ENCODE measurements around the gene FAM72A. TPM values are rescaled to one million over a fixed set of nuclear protein-coding genes. Genes with fewer than 3 reads are reported as not detected.
"Not testable (repeated sequence)": the region's sequence is repeated elsewhere in the genome, so short reads cannot be mapped to it uniquely, and the experiment has no call there.

Gene FAM72A
- total RNA-seq, 1 donor from 2014 or later, result 22.1 TPM

DNA sequence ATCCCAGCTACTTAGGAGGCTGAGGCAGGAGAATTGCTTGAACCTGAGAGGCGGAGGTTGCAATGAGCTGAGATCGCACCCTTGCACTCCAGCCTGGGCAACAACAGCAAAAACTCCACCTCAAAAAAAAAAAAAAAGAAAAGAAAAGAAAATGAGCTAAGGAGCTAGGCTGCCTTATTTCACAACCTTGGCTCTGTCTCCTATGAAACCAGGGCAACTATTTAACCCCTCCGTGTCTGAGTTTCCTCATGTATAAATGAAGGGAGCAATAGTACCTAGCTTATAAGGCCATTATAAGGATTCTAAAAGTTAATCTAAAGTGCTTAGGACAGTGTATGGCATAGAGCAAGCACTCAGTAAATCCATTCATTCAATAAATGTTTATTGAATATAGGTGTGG lies 32.8 kb downstream of the FAM72A start:
- intact Hi-C loops (cut with micrococcal nuclease), result not testable (repeated sequence)

DNA sequence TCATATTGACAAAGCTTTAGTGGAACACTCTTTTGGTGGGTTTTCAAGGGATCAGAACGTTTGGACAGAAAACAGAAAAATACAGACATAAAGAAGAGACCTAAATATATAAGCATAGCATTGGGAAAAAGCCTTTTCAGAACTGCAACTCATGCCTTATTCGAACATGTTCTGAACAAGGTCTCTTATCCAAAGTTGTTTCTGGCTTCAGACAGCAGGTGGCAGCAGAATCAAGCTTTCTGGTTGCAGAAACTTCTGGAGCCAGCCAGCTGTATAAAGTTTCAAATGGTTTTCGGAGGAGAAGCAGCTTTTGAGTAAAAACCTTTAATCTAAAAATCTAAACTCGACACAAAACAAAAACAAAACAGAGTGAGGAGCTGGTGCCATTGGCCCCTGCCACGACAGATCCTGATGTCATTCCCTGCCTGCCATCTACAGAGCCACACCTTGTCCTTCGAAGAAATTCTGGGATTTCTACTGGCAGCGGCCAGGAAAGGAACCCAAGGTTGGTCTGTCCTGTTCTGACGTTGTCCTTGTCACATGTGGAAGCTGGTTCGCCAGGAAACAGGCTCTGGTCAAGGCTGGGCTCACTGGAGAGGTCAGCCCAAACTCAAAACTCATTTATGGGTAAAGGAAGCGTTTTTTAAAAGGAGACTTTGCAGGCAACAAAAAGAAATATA lies 35.1 kb downstream of the FAM72A start:
- intact Hi-C loops (cut with micrococcal nuclease), result not testable (repeated sequence)

DNA sequence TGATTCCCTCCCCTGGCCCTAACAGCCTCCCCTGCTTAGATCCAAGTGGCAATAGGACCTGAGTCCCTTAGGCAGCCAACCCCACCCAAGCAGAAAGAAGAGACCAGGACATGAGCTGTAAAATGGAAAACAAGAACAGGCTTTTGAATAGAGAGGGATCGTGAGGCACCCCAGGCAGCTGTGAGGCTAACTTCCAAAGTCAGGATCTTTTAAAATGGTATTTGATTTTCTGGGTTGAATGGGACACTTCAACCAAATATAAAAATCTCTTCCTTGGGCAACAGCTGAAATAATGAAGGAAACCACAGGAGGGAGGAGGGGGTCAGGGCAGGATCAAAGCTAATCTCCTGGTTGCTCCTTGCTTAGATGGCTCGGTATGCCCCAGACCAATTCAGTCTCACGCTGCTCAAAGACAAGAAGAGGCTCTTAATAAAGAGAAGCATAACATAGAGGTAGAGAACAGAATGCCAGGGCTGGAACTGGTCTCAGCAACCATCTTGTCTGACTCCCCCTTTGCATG lies 56.8 kb downstream of the FAM72A start:
- intact Hi-C loops (cut with micrococcal nuclease), result no loop called here

DNA sequence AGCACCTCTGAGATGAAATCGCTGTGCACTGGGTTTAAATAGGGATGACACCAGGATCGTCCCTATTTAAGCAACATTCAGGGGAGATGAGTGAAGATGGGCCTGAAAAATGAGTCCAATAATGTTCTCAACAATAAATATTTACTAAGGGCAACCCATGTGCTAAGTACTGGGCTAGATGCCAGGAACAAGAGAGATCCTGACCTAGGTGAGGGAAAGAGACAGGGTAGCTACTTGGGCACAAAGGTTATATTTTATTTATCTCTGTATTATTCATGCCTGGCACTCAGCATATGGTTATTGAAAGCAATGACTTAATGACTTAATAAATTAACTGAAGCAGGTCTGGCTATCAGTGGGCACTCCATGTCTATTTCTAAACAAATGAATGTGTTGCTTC lies 58.0 kb downstream of the FAM72A start:
- intact Hi-C loops (cut with micrococcal nuclease), result no loop called here

DNA sequence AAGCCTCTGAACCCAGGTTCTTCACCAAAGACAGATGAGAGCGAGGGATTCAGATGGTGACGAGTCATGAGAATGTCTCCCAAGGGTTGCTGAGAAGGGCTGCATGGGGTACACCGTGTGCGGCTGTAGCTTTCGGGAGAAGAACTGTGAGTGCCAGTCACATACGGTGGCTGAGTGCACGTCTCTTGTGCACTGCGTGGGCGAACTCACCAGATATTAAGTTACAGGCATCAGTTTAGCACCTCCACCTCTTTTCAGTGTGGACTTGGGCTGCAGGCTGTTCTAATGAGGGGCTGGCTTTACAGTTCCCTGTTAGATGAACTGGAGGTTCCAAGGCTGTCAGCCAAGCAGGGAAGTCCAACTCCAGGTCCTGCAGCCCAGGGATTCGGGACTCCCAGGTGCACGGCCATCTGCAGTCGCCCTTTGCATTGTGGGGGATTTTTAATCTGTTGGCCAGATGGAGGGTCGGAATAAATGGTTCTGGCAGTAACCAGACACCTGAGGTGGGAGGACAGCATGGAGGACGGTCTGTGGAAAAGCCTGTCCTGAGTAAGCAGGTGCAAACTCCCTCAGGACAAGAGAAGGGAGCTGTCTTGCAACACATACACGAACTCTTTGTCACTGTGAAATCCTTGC lies 59.0 kb downstream of the FAM72A start:
- intact Hi-C loops (cut with micrococcal nuclease), result no loop called here

DNA sequence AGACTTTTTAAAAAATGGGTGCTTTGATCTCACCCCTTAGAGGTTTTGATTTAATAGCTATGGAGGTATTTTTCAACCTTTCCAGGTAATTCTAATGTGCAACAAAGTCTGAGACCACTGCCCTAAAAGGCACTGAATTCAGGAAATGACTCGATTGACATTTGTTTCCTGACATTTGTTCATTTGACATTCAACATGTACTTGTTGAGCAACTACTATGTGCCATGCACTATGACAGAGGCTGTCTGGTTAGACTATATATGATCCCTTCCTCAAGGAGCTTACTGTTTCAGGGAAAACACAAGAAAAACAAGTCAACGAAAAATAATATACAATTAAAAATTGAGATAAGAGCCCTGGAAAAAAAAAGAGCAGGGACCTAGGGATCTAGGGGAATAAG lies 59.9 kb downstream of the FAM72A start:
- intact Hi-C loops (cut with micrococcal nuclease), result no loop called here

DNA sequence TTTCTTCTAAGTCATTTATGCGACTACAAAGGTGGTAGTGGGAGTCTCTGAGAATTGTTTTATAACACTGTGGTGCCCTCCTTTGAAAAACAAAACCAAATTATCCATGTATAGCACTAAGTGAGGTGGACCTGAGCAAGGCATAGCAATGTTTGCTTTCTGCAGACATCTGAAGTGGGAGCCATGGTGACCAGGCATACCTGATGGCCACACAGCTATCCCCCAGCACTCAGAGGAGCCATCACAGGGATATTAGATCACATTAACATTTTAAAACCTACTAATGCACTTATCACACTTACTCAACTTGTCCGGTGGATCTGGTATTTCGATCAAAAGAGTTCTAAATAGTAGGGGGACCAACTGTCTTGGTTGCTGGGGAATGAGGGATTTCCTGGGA lies 60.6 kb downstream of the FAM72A start:
- intact Hi-C loops (cut with micrococcal nuclease), result no loop called here

DNA sequence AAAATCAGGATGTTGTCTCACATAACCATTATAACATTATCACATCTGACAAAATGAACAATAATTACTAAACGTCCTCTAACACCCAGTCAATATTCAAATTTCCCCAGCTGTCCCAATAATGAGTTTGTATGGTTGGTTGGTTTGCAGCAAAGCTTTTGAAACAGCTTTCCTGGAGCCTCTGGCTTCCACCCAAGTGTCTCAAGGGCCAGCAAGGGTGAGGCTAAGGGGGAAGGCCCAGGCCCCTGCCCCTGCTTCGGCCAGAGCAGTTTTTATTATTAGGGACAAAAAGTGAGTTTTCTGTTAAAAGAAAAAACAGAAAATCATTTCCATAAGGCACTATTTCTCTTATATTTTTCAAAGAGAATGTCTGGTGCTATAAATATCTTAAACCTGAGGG lies 66.4 kb downstream of the FAM72A start:
- intact Hi-C loops (cut with micrococcal nuclease), result no loop called here

Other genes with a start within 250 kb of the FAM72A start
- not detected in 2 replicates for gene RAB7B, start 199.4 kb downstream of the FAM72A start, total RNA-seq
- gene CTSE, start 178.9 kb downstream of the FAM72A start, total RNA-seq, result not detected in 2 replicates
- gene RHEX, start 149.7 kb downstream of the FAM72A start, total RNA-seq, result not detected in 2 replicates
- gene AVPR1B, start 85.5 kb downstream of the FAM72A start, total RNA-seq, result not detected in 2 replicates
- 147 and 159 TPM in 2 replicates for gene SRGAP2, start 702 bp upstream of the FAM72A start, total RNA-seq